ENCODE measurements around the gene CRB3.

The CRB3 gene

GRCh38 chr19:6433165-6433564, 30.9 kb upstream of the CRB3 start:
- no peak for DNase-seq (ENCODE audit: low read depth in 2 of 2)

- no peak for DNase-seq (ENCODE audit: low read depth in 2 of 2)
These were observed 30.4 kb upstream of the CRB3 start, which contains the start of gene SLC25A41 for GRCh38 chr19:6433663-6434062. Gene SLC25A41, minus strand, starts transcription at chr19:6433763. Its CDS starts 70 bp downstream, at chr19:6433693.

GRCh38 chr19:6439743-6440142, 24.3 kb upstream of the CRB3 start:
- no peak for DNase-seq (ENCODE audit: low read depth in 2 of 2)

- DNase-seq (ENCODE audit: low read depth in 2 of 2): no peak
These were observed 23.2 kb upstream of the CRB3 start for GRCh38 chr19:6440905-6441304.

- no peak for DNase-seq (ENCODE audit: low read depth in 2 of 2)
These were observed 21.9 kb upstream of the CRB3 start for GRCh38 chr19:6442087-6442688.

GRCh38 chr19:6443986-6444385, 20.1 kb upstream of the CRB3 start:
- DNase-seq (ENCODE audit: low read depth in 2 of 2): no peak

- no peak for DNase-seq (ENCODE audit: low read depth in 2 of 2)
These were observed 17.6 kb upstream of the CRB3 start for GRCh38 chr19:6446452-6446851.

GRCh38 chr19:6448045-6448444, 16.0 kb upstream of the CRB3 start:
- DNase-seq (ENCODE audit: low read depth in 2 of 2): no peak

- DNase-seq (ENCODE audit: low read depth in 2 of 2): no peak
These were observed 13.9 kb upstream of the CRB3 start for GRCh38 chr19:6450166-6450565.

GRCh38 chr19:6451583-6452222, 12.4 kb upstream of the CRB3 start:
- DNase-seq (ENCODE audit: low read depth in 2 of 2): no peak

- DNase-seq (ENCODE audit: low read depth in 2 of 2): no peak
These were observed 11.9 kb upstream of the CRB3 start for GRCh38 chr19:6452223-6452614.

GRCh38 chr19:6452899-6453298, 11.2 kb upstream of the CRB3 start:
- DNase-seq (ENCODE audit: low read depth in 2 of 2): no peak

- no peak for DNase-seq (ENCODE audit: low read depth in 2 of 2)
These were observed 10.0 kb upstream of the CRB3 start for GRCh38 chr19:6453951-6454565.

- DNase-seq (ENCODE audit: low read depth in 2 of 2): no peak
These were observed 8.1 kb upstream of the CRB3 start for GRCh38 chr19:6455924-6456323.

GRCh38 chr19:6457958-6458694, 5.9 kb upstream of the CRB3 start:
- DNase-seq (ENCODE audit: low read depth in 2 of 2): no peak

GRCh38 chr19:6458695-6459261, 5.3 kb upstream of the CRB3 start:
- no peak for DNase-seq (ENCODE audit: low read depth in 2 of 2)

GRCh38 chr19:6459262-6460098, 4.6 kb upstream of the CRB3 start, which contains the start of gene SLC25A23:
Gene SLC25A23, minus strand, starts transcription at chr19:6459792. Its CDS starts 164 bp downstream, at chr19:6459628.
- DNase-seq (ENCODE audit: low read depth in 2 of 2): peak; percentile 49 to 53

GRCh38 chr19:6460099-6460884, 3.8 kb upstream of the CRB3 start:
- DNase-seq (ENCODE audit: low read depth in 2 of 2): peak; percentile 98

- DNase-seq (ENCODE audit: low read depth in 2 of 2): no peak
These were observed 935 bp downstream of the CRB3 start for GRCh38 chr19:6465006-6465405.

GRCh38 chr19:6465663-6466062, 1.6 kb downstream of the CRB3 start:
- DNase-seq (ENCODE audit: low read depth in 2 of 2): no peak
